ENCODE measurements around the gene DNAJC11. TPM values are rescaled to one million over a fixed set of nuclear protein-coding genes. Genes with fewer than 3 reads are reported as not detected.

The DNAJC11 gene
- polyA plus RNA-seq, 1 of the 3 experiments (the other 2 are of a cell fraction), result 38.2 TPM

GRCh38 chr1:6621429-6622391, 79.9 kb downstream of the DNAJC11 start:
- H3K36me3 ChIP-seq (replicated peaks in 1 of 2; ENCODE audit: control insufficient read depth in 1 of 2, insufficient read depth in 2 of 2, low read length in 1 of 2), result peaks cover 26 to 31% of the 10 kb centered on the region in 2 experiments
- peaks cover 42% of the 10 kb centered on the region for H4K20me1 ChIP-seq (ENCODE audit: insufficient read depth)
- H3K27ac ChIP-seq (ENCODE audit: low read depth in 2 of 2, low read length in 1 of 2), result no peak overlapping the region
- H3K4me3 ChIP-seq (ENCODE audit: low read depth in 2 of 2, low read length in 1 of 2), result no peak overlapping the region
- ChIA-PET CTCF (interaction anchor here (0.6 to 3.0 kb wide), 6 partner anchors 19 to 195 kb away, joined by 3 to 10 read pairs (median 3); partner anchors contain the start of genes KLHL21, NOL9 and TAS1R1), POLR2A (interaction anchor here (0.5 to 1.6 kb wide), 2 partner anchors 27 to 95 kb away, joined by 3 read pairs; no protein-coding TSS in a partner anchor)
- peaks cover 23% of the 10 kb centered on the region for H3F3A ChIP-seq (replicated peaks; ENCODE audit: insufficient read depth)
- H3K9me2 ChIP-seq, result no peaks in the 10 kb centered on the region
- WGBS (ENCODE audit: low lambda C conversion rate), result 92% methylated on average over 35 of the region's 41 CpGs
- no peak overlapping the region for H3K4me2 ChIP-seq
- TF ChIP-seq TAF1 (IDR thresholded peaks at IDR 0.05; ENCODE audit: borderline replicate concordance, low read depth, low read length) (no peak), RFX5 (IDR thresholded peaks at IDR 0.05; ENCODE audit: low read length) (no peak), RCOR1 (IDR thresholded peaks at IDR 0.05; ENCODE audit: low read length) (no peak), JUND (IDR thresholded peaks at IDR 0.05) (no peak), GATA2 (CRISPR knock-in tag; IDR thresholded peaks at IDR 0.05) (no peak), MEF2A (IDR thresholded peaks at IDR 0.05; ENCODE audit: borderline replicate concordance, low read depth) (no peak), EP300 (IDR thresholded peaks at IDR 0.05; ENCODE audit: borderline replicate concordance in 1 of 2, low read depth in 1 of 2, low read length in 1 of 2) (no peak), NFIC (IDR thresholded peaks at IDR 0.05; ENCODE audit: borderline replicate concordance) (no peak), MAX (IDR thresholded peaks at IDR 0.05; ENCODE audit: low read depth) (no peak), SMC3 (IDR thresholded peaks at IDR 0.05; ENCODE audit: low read depth, low read length) (no peak), CTCF (IDR thresholded peaks at IDR 0.05) (no peak), CHD2 (IDR thresholded peaks at IDR 0.05; ENCODE audit: low read length, partially characterized antibody) (no peak), TCF12 (IDR thresholded peaks at IDR 0.05) (no peak), POLR2AphosphoS5 (IDR thresholded peaks at IDR 0.05; ENCODE audit: low read depth, low read length) (no peak), NRF1 (IDR thresholded peaks at IDR 0.05; ENCODE audit: low read depth, low read length) (no peak)
- TF ChIP-seq, protein P1, sequence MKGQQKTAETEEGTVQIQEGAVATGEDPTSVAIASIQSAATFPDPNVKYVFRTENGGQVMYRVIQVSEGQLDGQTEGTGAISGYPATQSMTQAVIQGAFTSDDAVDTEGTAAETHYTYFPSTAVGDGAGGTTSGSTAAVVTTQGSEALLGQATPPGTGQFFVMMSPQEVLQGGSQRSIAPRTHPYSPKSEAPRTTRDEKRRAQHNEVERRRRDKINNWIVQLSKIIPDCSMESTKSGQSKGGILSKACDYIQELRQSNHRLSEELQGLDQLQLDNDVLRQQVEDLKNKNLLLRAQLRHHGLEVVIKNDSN (IDR thresholded peaks at IDR 0.05; ENCODE audit: borderline replicate concordance, low read depth), result no peak
- H2AFZ ChIP-seq (ENCODE audit: low read depth), result no peak overlapping the region
- no peaks in the 10 kb centered on the region for H3K27me3 ChIP-seq (ENCODE audit: insufficient read depth)
- H3K79me2 ChIP-seq (ENCODE audit: insufficient read depth), result peaks cover 91% of the 10 kb centered on the region
- DNase-seq, result no peak
- H3K9ac ChIP-seq, result no peak overlapping the region
- peaks cover 0 to 5% of the 10 kb centered on the region in 2 experiments; a peak in 1 of 4 replicates for H3K4me1 ChIP-seq (ENCODE audit: control insufficient read depth in 1 of 2, insufficient read depth in 2 of 2, low read depth in 1 of 2, low read length in 1 of 2)
- H3K9me3 ChIP-seq, result no peaks in the 10 kb centered on the region

All from SK-N-SH (cell line).